Ascending aorta (tissue), 2 donors: ENCODE measurements around the gene SLC25A20. TPM values are rescaled to one million over a fixed set of nuclear protein-coding genes. Genes with fewer than 3 reads are reported as not detected.

Source experiments
- DNase-seq, 2 donors: peaks; one replicate each; pipeline ENCODE4 v3.0.0-alpha.2; 2019; ENCODE audit warnings: low spot score in 2 of 2
- H3K27ac ChIP-seq, 2 donors: fragments of 200-600 bp; sonication (generic); one replicate each; pipeline ENCODE4 v1.5.1; 2016 to 2017; ENCODE audit warnings: mild to moderate bottlenecking in 1 of 2
- H3K27me3 ChIP-seq: fragments of 200-600 bp; sonication (generic); one replicate; pipeline ENCODE4 v1.5.1; 2017
- H3K36me3 ChIP-seq, 2 donors: fragments of 200-600 bp; sonication (generic); one replicate each; pipeline ENCODE4 v1.5.1; 2016
- H3K4me1 ChIP-seq, 2 donors: fragments of 200-600 bp; sonication (generic); one replicate each; pipeline ENCODE4 v1.5.1; 2016 to 2017; ENCODE audit warnings: mild to moderate bottlenecking in 1 of 2
- H3K4me3 ChIP-seq, 2 donors: fragments of 200-600 bp; sonication (generic); one replicate each; pipeline ENCODE4 v1.5.1; 2016 to 2017; ENCODE audit warnings: mild to moderate bottlenecking in 1 of 2
- H3K9me3 ChIP-seq, 2 donors: fragments of 200-600 bp; sonication (generic); one replicate each; pipeline ENCODE4 v1.5.1; 2016
- CTCF ChIP-seq, 3 experiments: fragments of 200-600 bp in 2 of 3; fragments of 450-650 bp in 1 of 3; sonication (generic) in 2 of 3; IDR thresholded peaks; one replicate each; pipeline ENCODE4 v1.5.1; 2016 to 2019; ENCODE audit warnings: antibody characterized with exemption in 3 of 3, mild to moderate bottlenecking in 1 of 3, moderate library complexity in 1 of 3
- intact Hi-C: fragments of 100-400 bp; cut with DNase I; formaldehyde crosslinking; loops from one replicate; pipeline ENCODE4 v1.15.1; 2023
- total RNA-seq: library from RNA; depleted of rRNA; stranded (reverse); fragments of >200 nt; gene quantifications from one replicate; pipeline ENCODE4 v1.1.0, GENCODE V29; 2016

SLC25A20 gene
- total RNA-seq, 1 donor from 2014 or later: 14.4 TPM

- no peak for DNase-seq
- intact Hi-C loops: no loop called here
- TF ChIP-seq CTCF (IDR thresholded peaks at IDR 0.05): no peak
- Histone ChIP-seq H3K4me3 (no peak overlapping the region), H3K27me3 (no peaks in the 10 kb centered on the region), H3K9me3 (no peaks in the 10 kb centered on the region), H3K4me1 (peaks cover 0 to 18% of the 10 kb centered on the region in 2 donors), H3K36me3 (no peaks in the 10 kb centered on the region), H3K27ac (peak overlapping the region; percentile 48 to 54)
Observed at GRCh38 chr3:48826451-48826850, 72.2 kb downstream of the SLC25A20 start.

- H3K4me1 ChIP-seq: peaks cover 6 to 15% of the 10 kb centered on the region in 2 donors
- DNase-seq: no peak
Observed at GRCh38 chr3:48820612-48821324, 77.9 kb downstream of the SLC25A20 start.

GRCh38 chr3:48819234-48820221 lies 79.2 kb downstream of the SLC25A20 start:
- Histone ChIP-seq H3K4me1 (peaks cover 6 to 15% of the 10 kb centered on the region in 2 donors), H3K9me3 (no peaks in the 10 kb centered on the region), H3K27me3 (no peaks in the 10 kb centered on the region), H3K36me3 (peaks cover 0 to 3% of the 10 kb centered on the region in 2 donors), H3K4me3 (no peak overlapping the region), H3K27ac (peak overlapping the region; percentile 7 to 36)
- DNase-seq: no peak
- no peak for TF ChIP-seq CTCF (IDR thresholded peaks at IDR 0.05)
- intact Hi-C loops: no loop called here

More at GRCh38 chr3:48820612-48821324, 77.9 kb downstream of the SLC25A20 start:
- no peaks in the 10 kb centered on the region for H3K9me3 ChIP-seq
- no peaks in the 10 kb centered on the region for H3K27me3 ChIP-seq
- peak overlapping the region in 1 of 2 donors; percentile 30 for H3K27ac ChIP-seq
- H3K36me3 ChIP-seq: peaks cover 0 to 3% of the 10 kb centered on the region in 2 donors
- H3K4me3 ChIP-seq: no peak overlapping the region
- intact Hi-C loops: no loop called here
- no peak for TF ChIP-seq CTCF (IDR thresholded peaks at IDR 0.05)

- no peaks in the 10 kb centered on the region for H3K36me3 ChIP-seq
- no peaks in the 10 kb centered on the region for H3K9me3 ChIP-seq
- no peak for TF ChIP-seq CTCF (IDR thresholded peaks at IDR 0.05)
- H3K27ac ChIP-seq: no peak overlapping the region
- intact Hi-C loops: loop anchor here (5.0 kb wide), 1 partner anchor 36 kb away; the partner anchor contains the start of gene PRKAR2A
- DNase-seq: no peak
- H3K4me1 ChIP-seq: peaks cover 0 to 3% of the 10 kb centered on the region in 2 donors
- H3K4me3 ChIP-seq: no peak overlapping the region
- no peaks in the 10 kb centered on the region for H3K27me3 ChIP-seq
Observed at GRCh38 chr3:48811524-48811923, 87.2 kb downstream of the SLC25A20 start.

Other genes starting within 250 kb of the SLC25A20 start
- 2.6 TPM for gene CELSR3, start 236.0 kb downstream of the SLC25A20 start, total RNA-seq
- 102 TPM for gene NCKIPSD, start 213.0 kb downstream of the SLC25A20 start, total RNA-seq
- 101 TPM for gene IP6K2, start 181.7 kb downstream of the SLC25A20 start, total RNA-seq
- 148 TPM for gene PRKAR2A, start 51.0 kb downstream of the SLC25A20 start, total RNA-seq
- gene ARIH2, start 20.0 kb upstream of the SLC25A20 start, total RNA-seq: 82.3 TPM
- gene P4HTM, start 91.4 kb upstream of the SLC25A20 start, total RNA-seq: 71.9 TPM
- 115 TPM for gene WDR6, start 108.5 kb upstream of the SLC25A20 start, total RNA-seq
- gene DALRD3, start 119.7 kb upstream of the SLC25A20 start, total RNA-seq: 73.1 TPM
- gene NDUFAF3, start 123.2 kb upstream of the SLC25A20 start, total RNA-seq: 200 TPM
- gene IMPDH2, start 130.5 kb upstream of the SLC25A20 start, total RNA-seq: 101 TPM
- gene QRICH1, start 195.2 kb upstream of the SLC25A20 start, total RNA-seq: 129 TPM
- gene QARS1, start 205.9 kb upstream of the SLC25A20 start, total RNA-seq: 588 TPM
- gene USP19, start 221.9 kb upstream of the SLC25A20 start, total RNA-seq: 37.8 TPM
- gene LAMB2, start 234.2 kb upstream of the SLC25A20 start, total RNA-seq: 1,772 TPM